B cell (primary cell): ENCODE data around the gene ANKRD44. TPM values are rescaled to one million over a fixed set of nuclear protein-coding genes. Genes with fewer than 3 reads are reported as not detected.

Experiments used
- ATAC-seq: fragments of 200-7000 bp; cut with Tn5 transposase; one replicate; pipeline ENCODE4 v1.10.0; 2021; ENCODE audit warnings: low read depth, mild to moderate bottlenecking, moderate number of reproducible peaks, moderate library complexity
- CTCF ChIA-PET: fragments of 350-600 bp; sonication (Branson Sonifier 250); formaldehyde crosslinking; loops from one replicate; lab custom pipeline; 2021; ENCODE audit warnings: antibody characterized with exemption, inconsistent platforms; lab: Charles Lee
- POLR2A ChIA-PET: fragments of 350-600 bp; sonication (Branson Sonifier 250); formaldehyde crosslinking; loops from one replicate; lab custom pipeline; 2021; ENCODE audit warnings: antibody characterized with exemption; lab: Charles Lee
- DNase-seq: peaks from one replicate; pipeline ENCODE4 v3.0.0; 2013
- H2AFZ ChIP-seq: 2 replicates; pipeline ENCODE4 v1.6.1; 2012; ENCODE audit warnings: mild to moderate bottlenecking, low read depth, low read length; ENCODE audit not compliant: insufficient read depth, poor library complexity, severe bottlenecking
- H3K27ac ChIP-seq, 2 donors: 1 replicate in 1 of 2; 2 replicates in 1 of 2; pipeline ENCODE4 v1.5.1; 2012 to 2013; ENCODE audit warnings: low read length in 2 of 2, mild to moderate bottlenecking in 2 of 2, moderate library complexity in 1 of 2
- H3K27me3 ChIP-seq, 4 experiments: fragments of 200-600 bp in 1 of 4; sonication (generic) in 1 of 4; replicated peaks in 1 of 4; 1 replicate in 2 of 4; 2 replicates in 2 of 4; pipeline versions ENCODE4 v1.6.1 to v1.7.0; 2013 to 2016; ENCODE audit warnings: low read length in 3 of 4, mild to moderate bottlenecking in 2 of 4, mixed read lengths in 1 of 4, moderate library complexity in 1 of 4; ENCODE audit not compliant: insufficient read depth in 4 of 4, control insufficient read depth in 3 of 4; ENCODE audit errors: control extremely low read depth in 1 of 4
- H3K36me3 ChIP-seq, 2 experiments: replicated peaks in 1 of 2; 1 replicate in 1 of 2; 2 replicates in 1 of 2; pipeline versions ENCODE4 v1.6.1 to v1.7.1; 2013; ENCODE audit warnings: low read length in 1 of 2; ENCODE audit not compliant: insufficient read depth in 2 of 2, control insufficient read depth in 1 of 2; ENCODE audit errors: control extremely low read depth in 1 of 2, extremely low read depth in 1 of 2
- H3K4me1 ChIP-seq, 2 donors: fragments of 200-600 bp in 1 of 2; sonication (generic) in 1 of 2; 1 replicate in 1 of 2; 2 replicates in 1 of 2; pipeline versions ENCODE4 v1.5.1 to v1.6.1; 2013 to 2017; ENCODE audit warnings: low read length in 2 of 2; ENCODE audit not compliant: control insufficient read depth in 2 of 2, insufficient read depth in 2 of 2
- H3K4me2 ChIP-seq: replicated peaks from 2 replicates; pipeline ENCODE3; 2012; ENCODE audit warnings: mild to moderate bottlenecking, low read depth, low read length; ENCODE audit not compliant: poor library complexity, severe bottlenecking
- H3K4me3 ChIP-seq, 5 experiments: fragments of 200-600 bp in 1 of 5; sonication (generic) in 1 of 5; 1 replicate in 3 of 5; 2 replicates in 2 of 5; pipeline versions ENCODE4 v1.5.1 to v1.7.0; 2011 to 2016; ENCODE audit warnings: low read length in 4 of 5, mild to moderate bottlenecking in 4 of 5, low read depth in 2 of 5, control low read depth in 1 of 5, moderate library complexity in 1 of 5; ENCODE audit not compliant: insufficient read depth in 1 of 5; ENCODE audit errors: control extremely low read depth in 1 of 5, extremely low read depth in 1 of 5
- H3K79me2 ChIP-seq: fragments of 200-600 bp; sonication (generic); one replicate; pipeline ENCODE4 v1.6.0; 2016; ENCODE audit warnings: low read length; ENCODE audit not compliant: control insufficient read depth, insufficient read depth
- H3K9ac ChIP-seq: fragments of 200-600 bp; sonication (generic); 2 replicates; pipeline ENCODE4 v1.6.1; 2017; ENCODE audit warnings: mild to moderate bottlenecking, low read length, moderate library complexity
- H3K9me3 ChIP-seq, 3 donors: one replicate each; pipeline versions ENCODE4 v1.6.1 to v1.7.1; 2013; ENCODE audit warnings: low read length in 2 of 3; ENCODE audit not compliant: control insufficient read depth in 2 of 3, insufficient read depth in 1 of 3; ENCODE audit errors: control extremely low read depth in 1 of 3
- H4K20me1 ChIP-seq: 2 replicates; pipeline ENCODE4 v1.6.0; 2012; ENCODE audit warnings: mild to moderate bottlenecking, low read length; ENCODE audit not compliant: insufficient read depth, control insufficient read depth, poor library complexity, severe bottlenecking
- H3K27ac Mint-ChIP-seq: one replicate; pipeline ENCODE4 v1.8.0; 2021; ENCODE audit warnings: mixed read lengths
- H3K27me3 Mint-ChIP-seq: one replicate; pipeline ENCODE4 v1.8.0; 2021; ENCODE audit warnings: mixed read lengths
- H3K4me1 Mint-ChIP-seq: one replicate; pipeline ENCODE4 v1.8.0; 2021; ENCODE audit warnings: mixed read lengths
- H3K4me3 Mint-ChIP-seq: one replicate; pipeline ENCODE4 v1.8.0; 2021; ENCODE audit warnings: mixed read lengths
- H3K9me3 Mint-ChIP-seq: one replicate; pipeline ENCODE4 v1.8.0; 2022; ENCODE audit warnings: mixed read lengths; ENCODE audit not compliant: insufficient read depth
- EZH2 ChIP-seq: IDR thresholded peaks from 2 replicates; pipeline ENCODE4 v1.6.1; 2012; ENCODE audit warnings: borderline replicate concordance, low read depth, mild to moderate bottlenecking, moderate library complexity, low read length; ENCODE audit not compliant: insufficient read depth, poor library complexity, severe bottlenecking
- WGBS: methylation state at CpG from one replicate; pipeline ENCODE4 v1.1.5; 2013; ENCODE audit warnings: missing lambda C conversion rate; ENCODE audit not compliant: insufficient coverage; 5-methylcytosine and 5-hydroxymethylcytosine counted together
- intact Hi-C: fragments of 100-400 bp; cut with micrococcal nuclease; formaldehyde crosslinking; loops from one replicate; pipeline ENCODE4 v1.10.0; 2022
- polyA plus RNA-seq: library from polyadenylated mRNA; depleted of rRNA; stranded (reverse); fragments of >200 nt; gene quantifications from 2 replicates; pipeline ENCODE4 v1.2.3, GENCODE V29; 2012
- total RNA-seq, 2 donors: library from RNA; stranded (reverse); fragments of 120-200 nt in 1 of 2; gene quantifications; 1 replicate in 1 of 2; 2 replicates in 1 of 2; pipeline versions ENCODE4 v1.2.3 to v1.2.4, GENCODE V29; 2013 to 2022
- TF ChIP-seq, protein P1 (sequence below): fragments of 200-600 bp; IDR thresholded peaks from one replicate; pipeline ENCODE4 v1.8.0; 2022; ENCODE audit warnings: antibody characterized with exemption, mild to moderate bottlenecking

The ANKRD44 gene
- total and polyA plus RNA-seq, 2 donors (not counting 1 experiment from before 2014, with no cell fraction given) = 92.6 to 457 TPM

- POLR2A ChIA-PET = no interaction called here
- 95% methylated on average over 7 of the region's 12 CpGs for WGBS
Measured at GRCh38 chr2:197179744-197180498, 130.7 kb downstream of the ANKRD44 start.

More at GRCh38 chr2:197179744-197180498, 130.7 kb downstream of the ANKRD44 start:
- Mint-ChIP-seq H3K4me1 (peaks cover 59% of the 10 kb centered on the region), H3K27me3 (no peaks in the 10 kb centered on the region), H3K9me3 (no peaks in the 10 kb centered on the region), H3K4me3 (no peak overlapping the region), H3K27ac (peak overlapping the region; percentile 38)
- peaks cover 49% of the 10 kb centered on the region for H4K20me1 ChIP-seq
- H3K27me3 ChIP-seq = no peaks in the 10 kb centered on the region
- no peak overlapping the region for H3K4me2 ChIP-seq
- peaks cover 95% of the 10 kb centered on the region for H3K79me2 ChIP-seq
- no peak for DNase-seq
- H3K9ac ChIP-seq = no peak overlapping the region
- CTCF ChIA-PET = interaction anchor here (0.6 to 4.1 kb wide), 4 partner anchors 11 to 66 kb away, joined by 3 to 32 read pairs (median 14); no protein-coding TSS in a partner anchor
- intact Hi-C loops = no loop called here
- no peaks in the 10 kb centered on the region for H3K9me3 ChIP-seq
- no peak overlapping the region for H2AFZ ChIP-seq
- peaks cover 23 to 32% of the 10 kb centered on the region in 2 donors for H3K4me1 ChIP-seq
- no peak overlapping the region for H3K4me3 ChIP-seq
- TF ChIP-seq, protein P1, sequence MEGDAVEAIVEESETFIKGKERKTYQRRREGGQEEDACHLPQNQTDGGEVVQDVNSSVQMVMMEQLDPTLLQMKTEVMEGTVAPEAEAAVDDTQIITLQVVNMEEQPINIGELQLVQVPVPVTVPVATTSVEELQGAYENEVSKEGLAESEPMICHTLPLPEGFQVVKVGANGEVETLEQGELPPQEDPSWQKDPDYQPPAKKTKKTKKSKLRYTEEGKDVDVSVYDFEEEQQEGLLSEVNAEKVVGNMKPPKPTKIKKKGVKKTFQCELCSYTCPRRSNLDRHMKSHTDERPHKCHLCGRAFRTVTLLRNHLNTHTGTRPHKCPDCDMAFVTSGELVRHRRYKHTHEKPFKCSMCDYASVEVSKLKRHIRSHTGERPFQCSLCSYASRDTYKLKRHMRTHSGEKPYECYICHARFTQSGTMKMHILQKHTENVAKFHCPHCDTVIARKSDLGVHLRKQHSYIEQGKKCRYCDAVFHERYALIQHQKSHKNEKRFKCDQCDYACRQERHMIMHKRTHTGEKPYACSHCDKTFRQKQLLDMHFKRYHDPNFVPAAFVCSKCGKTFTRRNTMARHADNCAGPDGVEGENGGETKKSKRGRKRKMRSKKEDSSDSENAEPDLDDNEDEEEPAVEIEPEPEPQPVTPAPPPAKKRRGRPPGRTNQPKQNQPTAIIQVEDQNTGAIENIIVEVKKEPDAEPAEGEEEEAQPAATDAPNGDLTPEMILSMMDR = no peak
- TF ChIP-seq EZH2 = no peak
- H3K36me3 ChIP-seq = peaks cover 12 to 66% of the 10 kb centered on the region in 2 experiments
- ATAC-seq = no peak
- H3K27ac ChIP-seq = no peak overlapping the region
